Activated CD4-positive, alpha-beta T cell treated with anti-CD3 and anti-CD28 coated beads for 48 hours (primary cell): ENCODE measurements around the gene DOCK1.

Source experiments
- DNase-seq: peaks from one replicate; pipeline ENCODE4 v3.0.0-alpha.2; 2020

The DOCK1 gene

GRCh38 chr10:127326883-127327282, 421.7 kb downstream of the DOCK1 start:
- DNase-seq: no peak

DNA sequence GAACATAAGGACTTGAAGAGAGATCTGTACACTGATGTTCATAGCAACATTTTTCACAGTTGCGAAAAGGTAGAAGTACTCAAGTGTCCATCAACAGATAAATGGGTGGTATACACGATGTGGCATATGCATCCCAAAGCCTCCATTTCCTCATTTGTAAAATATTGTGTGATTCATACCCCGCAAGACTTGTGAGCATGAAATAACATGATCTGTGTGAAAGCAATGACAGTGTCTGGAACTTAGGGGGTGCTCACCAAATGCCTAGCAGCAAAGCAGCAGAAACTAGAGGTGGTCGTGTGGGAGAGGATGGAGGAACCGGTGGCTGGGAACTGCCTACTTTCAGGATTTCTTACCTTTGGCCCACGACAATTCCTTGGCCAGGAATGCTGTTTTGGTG, 426.5 kb downstream of the DOCK1 start:
- DNase-seq: no peak

DNA sequence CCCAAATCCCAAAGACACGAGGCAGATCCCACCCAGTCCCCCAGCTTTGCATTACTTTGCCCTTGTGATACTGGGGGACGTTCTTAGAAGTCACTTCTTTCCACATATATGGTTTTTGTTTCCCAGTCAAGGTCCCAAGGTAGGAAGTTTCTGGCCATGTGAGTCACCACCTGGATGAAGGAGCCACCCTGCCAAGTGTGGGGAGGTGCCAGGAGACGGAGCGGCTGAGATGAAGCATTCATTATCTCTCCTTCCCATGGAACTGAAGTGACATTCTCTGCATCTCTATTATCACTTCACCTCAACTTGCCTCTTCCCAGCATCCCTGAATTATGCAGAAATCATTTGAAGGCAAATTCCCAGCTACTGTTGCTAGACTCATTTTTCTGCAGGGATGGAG, 427.4 kb downstream of the DOCK1 start:
- DNase-seq: no peak

DNA sequence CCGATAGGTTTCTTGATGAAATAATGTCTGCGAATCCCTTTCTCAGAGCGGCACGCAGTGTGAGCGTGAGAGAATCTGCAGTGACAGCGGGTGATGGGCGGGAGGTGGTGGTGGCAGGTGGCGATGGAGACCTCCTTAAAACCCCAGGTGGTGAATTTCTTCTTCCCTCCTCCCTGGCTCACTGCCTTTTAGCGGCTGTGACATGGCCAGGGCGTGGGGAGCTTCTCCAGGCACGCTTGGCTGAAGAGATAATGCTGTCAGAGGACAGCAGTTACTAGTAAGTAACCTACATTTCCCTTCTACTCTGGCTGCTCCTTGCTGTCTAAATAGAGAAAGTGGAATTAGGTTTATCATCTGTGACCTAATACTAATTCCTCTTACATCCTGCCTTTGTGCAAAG, 432.6 kb downstream of the DOCK1 start:
- DNase-seq: no peak

GRCh38 chr10:127338399-127339110, 433.3 kb downstream of the DOCK1 start:
- no peak for DNase-seq

- DNase-seq: no peak
Measured at GRCh38 chr10:127343821-127344220, 438.6 kb downstream of the DOCK1 start.

GRCh38 chr10:127344346-127344745, 439.1 kb downstream of the DOCK1 start:
- DNase-seq: no peak

GRCh38 chr10:127345231-127345965, 440.2 kb downstream of the DOCK1 start:
- no peak for DNase-seq

DNA sequence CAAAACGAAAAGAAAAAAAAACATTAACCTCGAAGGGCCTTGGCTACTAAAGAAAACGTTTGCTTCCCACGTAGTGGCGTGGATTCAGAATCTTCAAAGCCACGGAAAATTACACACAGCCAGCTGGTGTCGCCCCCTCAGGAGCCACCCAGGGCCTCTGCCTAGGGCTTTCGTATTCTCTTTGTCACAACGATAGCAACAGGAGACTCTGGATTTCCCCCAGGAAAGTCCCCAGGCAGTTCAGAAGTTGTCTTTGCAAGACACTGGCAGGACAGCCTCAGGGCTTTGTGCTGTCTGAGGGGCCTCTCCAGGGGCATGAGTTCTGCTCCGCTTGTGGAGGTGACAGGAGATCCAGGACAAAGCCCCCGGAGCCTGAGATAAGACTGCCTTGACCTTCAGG, 441.4 kb downstream of the DOCK1 start:
- DNase-seq: peak; percentile 37

DNA sequence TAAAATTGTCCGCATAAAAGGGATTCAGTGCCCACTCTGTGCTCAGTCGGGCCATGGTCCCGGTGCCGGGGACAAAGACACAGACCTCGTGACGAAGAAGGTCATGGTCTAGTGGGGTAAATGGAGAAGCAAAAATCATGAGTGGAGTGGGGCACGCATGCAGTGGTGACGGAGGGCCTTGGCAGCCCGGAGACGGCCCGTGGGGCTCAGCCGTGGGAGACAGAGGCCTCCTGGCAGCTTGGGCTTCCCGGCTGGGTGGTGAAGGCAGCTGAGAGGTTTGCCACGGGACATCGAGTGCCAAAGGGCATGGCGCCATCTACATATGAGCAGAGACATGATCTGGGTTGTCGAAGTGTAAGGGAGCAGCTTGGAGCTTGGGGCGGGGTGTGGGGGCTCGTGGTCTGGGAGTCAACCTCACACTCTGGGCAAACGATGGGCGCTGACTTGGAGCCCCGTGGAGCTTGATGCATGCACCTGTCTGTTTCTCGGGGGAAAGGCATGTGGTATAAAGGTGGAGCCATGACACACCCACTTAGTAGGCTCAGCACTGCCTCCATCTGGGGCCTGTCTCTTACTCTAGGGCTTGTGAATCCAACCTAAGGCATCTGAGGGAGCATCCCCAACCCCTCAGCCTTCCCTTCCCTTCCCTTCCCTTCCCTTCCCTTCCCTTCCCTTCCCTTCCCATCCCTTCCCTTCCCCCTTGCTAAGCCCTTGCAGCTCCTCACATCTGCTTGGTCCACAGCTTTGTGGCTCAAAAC, 442.2 kb downstream of the DOCK1 start:
- DNase-seq: no peak

GRCh38 chr10:127349737-127350136, 444.5 kb downstream of the DOCK1 start:
- no peak for DNase-seq

- DNase-seq: no peak
Measured at GRCh38 chr10:127351542-127351941, 446.3 kb downstream of the DOCK1 start.

GRCh38 chr10:127353544-127353943, 448.3 kb downstream of the DOCK1 start:
- no peak for DNase-seq

- DNase-seq: no peak
Measured at GRCh38 chr10:127354255-127354654, 449.0 kb downstream of the DOCK1 start.

GRCh38 chr10:127354992-127355391, 449.8 kb downstream of the DOCK1 start:
- no peak for DNase-seq

- DNase-seq: no peak
Measured at GRCh38 chr10:127356360-127356759, 451.1 kb downstream of the DOCK1 start.

GRCh38 chr10:127357265-127357664, 452.0 kb downstream of the DOCK1 start:
- no peak for DNase-seq

GRCh38 chr10:127358337-127358736, 453.1 kb downstream of the DOCK1 start:
- DNase-seq: no peak

DNA sequence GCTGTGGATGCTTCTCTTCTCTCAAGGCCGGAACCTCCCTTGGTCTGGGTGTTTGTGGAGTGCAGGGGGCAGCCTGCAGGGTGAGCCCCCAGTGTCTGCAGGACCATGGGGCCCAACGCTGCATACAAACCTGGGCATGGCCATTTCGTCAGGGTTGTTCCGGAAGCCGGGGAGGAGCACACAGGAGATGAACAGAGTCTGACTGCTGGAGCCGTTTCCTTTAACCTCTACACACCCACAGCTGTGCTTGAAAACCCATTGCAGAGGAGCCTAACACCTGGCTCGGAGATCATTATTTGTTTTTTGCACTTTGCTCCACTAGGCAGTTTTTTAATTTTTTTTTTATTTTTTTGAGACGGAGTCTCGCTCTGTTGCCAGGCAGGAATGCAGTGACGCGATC, 458.8 kb downstream of the DOCK1 start:
- DNase-seq: no peak

DNA sequence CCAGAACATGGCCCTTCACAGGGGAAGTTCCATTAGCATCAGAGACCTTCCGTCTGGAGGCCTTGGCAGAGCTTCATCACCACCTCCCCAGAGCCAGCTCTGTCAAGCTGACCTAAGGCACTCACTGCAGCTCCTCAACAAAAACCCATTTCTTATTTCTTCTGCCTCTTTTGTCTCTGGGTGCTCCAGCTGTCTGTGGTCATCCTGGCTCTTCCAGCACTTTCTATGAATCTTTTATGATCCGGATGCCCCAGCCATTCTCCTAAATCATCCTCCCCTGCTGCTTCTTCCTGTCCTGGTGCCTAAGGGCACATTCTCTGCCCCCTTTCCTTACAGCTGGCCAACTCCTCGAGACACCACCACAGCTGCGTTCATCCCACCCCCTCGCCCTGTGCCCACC, 462.9 kb downstream of the DOCK1 start:
- DNase-seq: no peak

- no peak for DNase-seq
Measured at GRCh38 chr10:127368929-127369328, 463.7 kb downstream of the DOCK1 start.

DNA sequence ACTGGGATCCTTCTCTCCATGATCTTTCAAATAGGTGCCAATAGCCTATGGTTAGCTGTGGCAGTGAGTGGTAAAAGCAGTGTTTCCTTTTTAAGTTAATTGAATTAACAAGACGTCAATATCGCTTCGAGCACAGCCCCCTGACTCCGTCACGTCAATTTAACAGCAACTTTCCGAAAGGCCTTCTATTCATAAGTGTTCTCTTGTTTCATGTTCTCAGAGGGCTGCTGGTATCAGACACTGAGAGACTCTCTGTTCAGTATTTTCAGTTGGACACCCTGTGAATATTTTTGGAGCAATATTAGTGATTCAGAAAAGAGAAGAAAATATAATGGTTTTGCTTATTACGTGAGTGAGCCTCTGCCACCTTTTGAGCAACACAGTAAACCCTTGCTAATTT, 465.4 kb downstream of the DOCK1 start:
- DNase-seq: no peak

DNA sequence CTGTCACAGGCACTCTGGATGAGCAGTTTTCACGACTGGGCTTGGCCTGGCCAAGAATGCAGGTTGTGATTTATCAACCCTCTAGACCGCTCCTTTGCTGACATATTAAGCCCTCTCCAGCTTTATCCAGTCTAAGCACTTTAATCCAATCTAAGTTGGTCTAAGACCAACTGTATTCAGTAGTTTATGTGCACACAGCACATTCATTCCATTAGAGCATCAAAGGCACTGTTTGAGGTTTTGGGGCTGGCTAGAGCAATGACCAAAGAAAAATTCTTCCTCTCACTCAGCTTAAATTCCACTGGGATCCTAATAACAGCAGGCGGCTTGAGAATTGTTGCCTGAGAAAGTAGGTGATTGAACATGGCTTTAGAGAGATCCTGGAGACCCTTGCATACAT, 467.1 kb downstream of the DOCK1 start:
- no peak for DNase-seq
